ENCODE results near the gene RS1.

- TF ChIP-seq, protein P1, sequence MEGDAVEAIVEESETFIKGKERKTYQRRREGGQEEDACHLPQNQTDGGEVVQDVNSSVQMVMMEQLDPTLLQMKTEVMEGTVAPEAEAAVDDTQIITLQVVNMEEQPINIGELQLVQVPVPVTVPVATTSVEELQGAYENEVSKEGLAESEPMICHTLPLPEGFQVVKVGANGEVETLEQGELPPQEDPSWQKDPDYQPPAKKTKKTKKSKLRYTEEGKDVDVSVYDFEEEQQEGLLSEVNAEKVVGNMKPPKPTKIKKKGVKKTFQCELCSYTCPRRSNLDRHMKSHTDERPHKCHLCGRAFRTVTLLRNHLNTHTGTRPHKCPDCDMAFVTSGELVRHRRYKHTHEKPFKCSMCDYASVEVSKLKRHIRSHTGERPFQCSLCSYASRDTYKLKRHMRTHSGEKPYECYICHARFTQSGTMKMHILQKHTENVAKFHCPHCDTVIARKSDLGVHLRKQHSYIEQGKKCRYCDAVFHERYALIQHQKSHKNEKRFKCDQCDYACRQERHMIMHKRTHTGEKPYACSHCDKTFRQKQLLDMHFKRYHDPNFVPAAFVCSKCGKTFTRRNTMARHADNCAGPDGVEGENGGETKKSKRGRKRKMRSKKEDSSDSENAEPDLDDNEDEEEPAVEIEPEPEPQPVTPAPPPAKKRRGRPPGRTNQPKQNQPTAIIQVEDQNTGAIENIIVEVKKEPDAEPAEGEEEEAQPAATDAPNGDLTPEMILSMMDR (IDR thresholded peaks at IDR 0.05): no peak
- no peak for TF ChIP-seq POLR2A (IDR thresholded peaks at IDR 0.05)
Observed at GRCh38 chrX:18624599-18624998, 47.3 kb downstream of the RS1 start.

Data from esophagus squamous epithelium (tissue), 4 donors.